Stimulated activated memory B cell treated with anti-CD40 and anti-IgM and Interleukin-4, amounts not matched to agents 10 μg/mL and 1 μg/mL and 100 μg/mL, for 72 hours (primary cell): ENCODE data around the gene NOTCH2.
A peak's percentile ranks its signal among the peaks of the same experiment; 100 is the strongest.
"Not testable (repeated sequence)": the region's sequence is repeated elsewhere in the genome, so short reads cannot be mapped to it uniquely, and the experiment has no call there.

Experiments
- ATAC-seq: fragments of 150-1000 bp; cut with Tn5 transposase; 2 replicates; pipeline ENCODE4 v1.10.0; 2021
- H3K27ac Mint-ChIP-seq: one replicate; pipeline ENCODE4 v1.8.0; 2022; ENCODE audit warnings: mild to moderate bottlenecking, mixed read lengths
- H3K27me3 Mint-ChIP-seq: one replicate; pipeline ENCODE4 v1.8.0; 2022; ENCODE audit warnings: mixed read lengths
- H3K36me3 Mint-ChIP-seq: one replicate; pipeline ENCODE4 v1.8.0; 2022; ENCODE audit warnings: mixed read lengths
- H3K4me1 Mint-ChIP-seq: one replicate; pipeline ENCODE4 v1.8.0; 2022; ENCODE audit warnings: mixed read lengths
- H3K4me3 Mint-ChIP-seq: one replicate; pipeline ENCODE4 v1.8.0; 2022; ENCODE audit warnings: mild to moderate bottlenecking, moderate library complexity, mixed read lengths
- H3K9me3 Mint-ChIP-seq: one replicate; pipeline ENCODE4 v1.8.0; 2022; ENCODE audit warnings: mixed read lengths

The NOTCH2 gene

DNA sequence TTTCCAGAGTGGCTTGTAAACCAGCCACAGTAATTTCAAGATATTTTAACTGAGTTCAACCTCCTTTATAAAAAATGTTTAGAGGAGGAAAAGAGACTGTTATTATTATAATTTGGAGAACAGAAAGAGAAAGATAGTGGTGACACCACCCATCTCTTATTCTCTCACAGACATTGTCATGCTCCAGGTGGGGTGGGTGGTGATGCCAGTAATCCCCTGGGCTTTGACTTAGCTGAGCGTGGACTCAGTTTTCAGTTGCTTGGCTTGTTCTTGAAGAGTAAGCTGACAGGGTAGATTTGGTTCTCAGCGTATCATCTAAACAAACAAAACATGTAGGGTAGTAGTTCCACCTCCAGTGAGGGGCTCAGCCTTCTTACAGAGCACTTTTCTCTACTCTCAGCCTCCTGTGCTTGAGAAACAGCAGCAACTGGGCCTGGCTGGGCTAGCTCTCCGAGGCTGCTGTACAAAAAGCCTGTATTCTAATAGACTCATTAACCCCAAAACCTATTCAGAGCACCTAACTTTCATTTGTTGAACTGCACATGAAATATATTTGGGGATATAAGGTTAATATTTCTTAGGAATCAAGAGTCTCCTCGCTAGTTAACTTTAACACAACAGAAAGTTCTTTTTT is 24.2 kb upstream of the NOTCH2 start:
- peak; percentile 99 for ATAC-seq
- H3K9me3 Mint-ChIP-seq, H3K4me3 Mint-ChIP-seq, H3K36me3 Mint-ChIP-seq, H3K27ac Mint-ChIP-seq, H3K27me3 Mint-ChIP-seq: not testable (repeated sequence)
- peaks cover 17% of the 10 kb centered on the region for H3K4me1 Mint-ChIP-seq

DNA sequence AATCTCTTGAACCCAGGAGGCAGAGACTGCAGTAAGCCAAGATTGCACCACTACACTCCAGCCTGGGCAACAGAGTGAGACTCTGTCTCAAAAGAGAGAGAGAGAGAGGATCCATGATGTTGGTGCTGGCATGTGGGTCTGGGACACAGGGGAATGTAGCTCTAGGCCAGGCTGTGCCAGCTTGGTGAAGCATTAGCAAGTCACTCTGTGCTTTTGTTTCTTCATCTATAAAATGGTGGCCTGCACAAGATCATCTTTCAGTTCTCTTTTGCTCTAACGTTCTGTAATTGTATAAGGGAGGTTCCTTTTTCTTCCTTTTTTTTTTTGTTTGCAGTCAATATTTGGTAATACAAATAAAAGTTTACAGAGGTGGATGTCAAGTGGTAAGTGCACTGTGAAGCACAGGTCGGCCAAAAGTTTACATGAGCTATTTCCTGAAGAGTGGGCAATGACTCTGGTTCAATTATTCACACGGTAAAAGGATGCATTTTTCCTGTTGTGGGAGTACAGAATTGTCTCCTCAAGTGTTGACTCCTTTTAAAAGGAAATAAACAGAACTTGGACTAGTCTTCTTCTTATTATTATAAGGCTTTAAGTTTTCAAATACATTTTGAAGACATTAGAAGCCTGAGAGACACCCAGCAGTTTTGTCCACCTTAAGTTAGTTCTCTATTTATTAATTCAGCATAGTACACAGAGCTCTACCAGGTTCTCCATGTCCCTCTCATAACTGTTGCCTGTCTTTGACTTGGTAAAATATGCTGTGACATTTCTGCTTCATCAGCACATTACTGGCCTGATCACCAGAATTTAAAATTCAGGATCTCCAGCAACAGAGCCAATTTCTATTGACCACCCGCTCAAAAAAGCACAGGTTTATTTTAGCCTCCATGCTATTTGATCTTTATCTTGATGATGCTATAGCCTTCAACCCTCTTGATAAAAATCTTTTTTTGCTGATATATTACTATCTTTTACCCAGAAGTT is 23.1 kb upstream of the NOTCH2 start:
- not testable (repeated sequence) for H3K36me3 Mint-ChIP-seq, H3K9me3 Mint-ChIP-seq, ATAC-seq, H3K4me3 Mint-ChIP-seq, H3K27me3 Mint-ChIP-seq
- Mint-ChIP-seq H3K27ac (peak overlapping the region; percentile 49), H3K4me1 (peaks cover 17% of the 10 kb centered on the region)

DNA sequence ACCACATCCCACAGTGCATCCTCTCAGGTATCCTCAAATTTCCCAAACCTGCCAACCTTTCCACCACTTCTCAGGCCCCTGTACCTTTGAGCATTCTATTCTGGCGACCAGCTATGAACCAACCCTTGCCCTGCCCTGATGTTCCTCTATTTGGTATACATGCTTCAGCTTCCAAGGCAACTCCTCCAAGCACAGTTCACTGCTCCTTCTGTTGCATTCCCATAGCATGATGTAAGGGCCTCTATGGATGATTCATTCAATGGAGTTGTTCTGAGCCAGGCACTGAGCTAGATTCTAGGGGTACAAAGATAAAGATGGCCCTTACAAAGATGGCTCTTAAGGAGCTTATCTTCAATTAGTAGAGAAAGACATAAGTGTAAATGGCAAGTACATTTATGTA is 21.4 kb upstream of the NOTCH2 start:
- peaks cover 12% of the 10 kb centered on the region for H3K4me1 Mint-ChIP-seq
- H3K27me3 Mint-ChIP-seq, ATAC-seq, H3K36me3 Mint-ChIP-seq, H3K4me3 Mint-ChIP-seq, H3K9me3 Mint-ChIP-seq: not testable (repeated sequence)
- peak overlapping the region; percentile 66 for H3K27ac Mint-ChIP-seq

DNA sequence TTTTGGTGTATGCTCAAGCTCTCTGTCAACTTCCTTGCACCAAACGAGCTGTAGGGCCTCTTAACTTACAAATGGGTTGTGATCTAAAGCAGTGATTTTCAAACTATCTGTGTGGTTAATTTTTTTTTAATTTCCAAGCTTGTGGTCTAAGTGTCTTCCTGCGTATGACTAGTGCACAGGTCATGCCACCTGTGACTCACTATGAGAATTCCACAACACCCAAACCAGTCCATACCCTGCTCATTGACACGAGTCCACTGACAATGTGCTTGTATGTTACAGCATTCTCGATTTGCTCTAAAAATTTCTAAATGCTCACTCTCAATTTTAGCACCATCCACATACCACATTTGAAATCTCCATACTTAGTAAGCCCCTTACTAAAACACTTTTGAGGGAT is 18.5 kb upstream of the NOTCH2 start:
- H3K27me3 Mint-ChIP-seq, H3K9me3 Mint-ChIP-seq, H3K36me3 Mint-ChIP-seq, H3K4me3 Mint-ChIP-seq: not testable (repeated sequence)
- peak; percentile 99 for ATAC-seq
- Mint-ChIP-seq H3K4me1 (peaks cover 12% of the 10 kb centered on the region), H3K27ac (peak overlapping the region; percentile 51)

DNA sequence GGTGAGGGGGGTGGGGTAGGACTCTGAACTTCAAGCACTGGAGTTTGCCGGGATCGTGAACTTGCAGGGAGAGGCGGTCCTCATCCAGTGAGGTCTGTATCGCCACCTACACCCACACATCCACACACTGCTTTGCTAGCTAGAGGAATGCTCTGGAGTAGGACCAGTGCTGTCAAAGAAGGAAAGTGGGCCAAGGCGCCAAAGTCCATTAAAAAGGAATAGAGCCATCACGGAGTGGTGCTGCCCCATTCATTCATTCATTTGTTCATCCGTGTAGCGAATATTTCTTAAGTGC is 405 bp upstream of the NOTCH2 start:
- not testable (repeated sequence) for H3K27ac Mint-ChIP-seq, H3K4me3 Mint-ChIP-seq, H3K4me1 Mint-ChIP-seq, ATAC-seq, H3K9me3 Mint-ChIP-seq, H3K27me3 Mint-ChIP-seq, H3K36me3 Mint-ChIP-seq

DNA sequence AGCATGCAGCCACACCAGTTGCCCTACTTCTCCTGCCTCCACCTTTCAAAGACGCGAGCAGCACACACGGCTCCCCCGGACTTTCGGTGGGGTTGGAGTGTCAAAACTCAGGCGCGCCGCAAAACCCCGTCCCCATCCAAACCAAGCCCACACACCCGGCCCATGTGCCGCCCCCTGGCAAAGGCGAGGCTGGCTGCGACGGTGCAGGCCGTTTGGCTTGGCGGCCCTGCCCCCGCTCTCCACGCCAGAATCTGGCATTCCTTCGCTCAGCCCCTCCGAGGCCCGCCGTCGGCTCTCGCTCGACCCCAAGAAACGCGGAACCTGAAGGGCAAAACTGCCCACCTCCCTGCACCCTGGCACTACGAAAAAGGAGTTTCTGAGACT is 787 bp downstream of the NOTCH2 start:
- not testable (repeated sequence) for H3K36me3 Mint-ChIP-seq, ATAC-seq, H3K27ac Mint-ChIP-seq, H3K4me1 Mint-ChIP-seq, H3K9me3 Mint-ChIP-seq, H3K27me3 Mint-ChIP-seq
- peak overlapping the region; percentile 76 for H3K4me3 Mint-ChIP-seq

DNA sequence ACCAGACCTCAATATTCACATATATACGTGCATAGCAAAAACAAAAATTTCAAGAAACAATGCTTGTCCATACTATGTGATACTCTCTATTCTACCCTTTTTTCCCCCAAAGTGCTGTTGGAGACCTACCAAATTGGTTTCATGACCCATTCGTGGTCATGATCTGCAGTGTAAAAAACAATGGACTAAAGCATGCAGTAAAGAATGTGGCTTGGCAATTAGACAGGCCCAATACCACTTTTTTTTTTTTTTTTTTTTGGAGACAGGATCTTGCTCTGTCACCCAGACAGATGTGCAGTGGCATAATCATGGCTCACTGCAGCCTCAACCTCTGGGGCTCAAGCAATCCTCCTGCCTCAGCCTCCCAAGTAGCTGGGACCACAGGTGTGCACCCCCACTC is 21.3 kb downstream of the NOTCH2 start:
- ATAC-seq, H3K4me1 Mint-ChIP-seq, H3K27ac Mint-ChIP-seq, H3K4me3 Mint-ChIP-seq, H3K36me3 Mint-ChIP-seq, H3K9me3 Mint-ChIP-seq, H3K27me3 Mint-ChIP-seq: not testable (repeated sequence)

DNA sequence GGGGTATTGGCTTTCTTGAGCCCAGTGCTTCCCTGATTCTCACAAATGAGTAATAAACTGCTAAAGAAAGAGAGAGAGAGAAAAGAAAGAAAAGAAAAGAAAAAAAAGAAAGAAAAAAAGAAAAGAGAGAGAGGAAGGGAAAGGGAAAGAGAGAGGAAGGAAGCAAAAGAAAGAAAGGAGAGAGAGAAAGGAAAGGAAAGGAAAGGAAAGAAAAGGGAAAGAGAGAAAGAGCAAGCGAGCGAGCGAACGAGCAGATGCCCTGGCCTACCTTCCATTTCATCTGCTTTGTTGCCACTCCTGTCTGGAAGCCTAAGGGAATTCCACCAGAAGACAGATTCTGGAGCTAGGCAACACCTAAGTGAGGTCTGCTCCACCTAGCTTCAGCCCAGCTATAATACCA is 27.7 kb downstream of the NOTCH2 start:
- not testable (repeated sequence) for H3K4me3 Mint-ChIP-seq, H3K27me3 Mint-ChIP-seq, H3K27ac Mint-ChIP-seq, H3K9me3 Mint-ChIP-seq, ATAC-seq, H3K36me3 Mint-ChIP-seq, H3K4me1 Mint-ChIP-seq

DNA sequence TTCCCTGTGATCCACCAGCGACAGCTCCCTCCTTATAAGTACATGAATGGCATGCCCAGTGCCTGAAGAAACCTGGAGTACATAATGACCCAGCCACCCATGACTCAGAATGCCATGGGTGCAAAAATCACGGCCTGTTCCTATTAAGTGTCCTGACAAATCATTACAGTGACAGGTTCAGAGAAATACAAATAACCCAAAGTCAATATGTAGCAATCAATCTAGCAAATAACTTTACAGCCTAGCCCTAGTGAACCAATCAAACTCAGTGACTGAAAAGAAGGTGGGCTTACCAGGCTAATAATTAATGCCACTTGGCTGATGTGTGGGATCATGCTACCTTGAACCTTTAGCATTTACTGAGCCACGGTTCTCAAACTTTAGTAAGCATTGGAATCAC is 37.2 kb downstream of the NOTCH2 start:
- H3K27ac Mint-ChIP-seq, ATAC-seq, H3K36me3 Mint-ChIP-seq, H3K4me1 Mint-ChIP-seq, H3K9me3 Mint-ChIP-seq, H3K4me3 Mint-ChIP-seq, H3K27me3 Mint-ChIP-seq: not testable (repeated sequence)

DNA sequence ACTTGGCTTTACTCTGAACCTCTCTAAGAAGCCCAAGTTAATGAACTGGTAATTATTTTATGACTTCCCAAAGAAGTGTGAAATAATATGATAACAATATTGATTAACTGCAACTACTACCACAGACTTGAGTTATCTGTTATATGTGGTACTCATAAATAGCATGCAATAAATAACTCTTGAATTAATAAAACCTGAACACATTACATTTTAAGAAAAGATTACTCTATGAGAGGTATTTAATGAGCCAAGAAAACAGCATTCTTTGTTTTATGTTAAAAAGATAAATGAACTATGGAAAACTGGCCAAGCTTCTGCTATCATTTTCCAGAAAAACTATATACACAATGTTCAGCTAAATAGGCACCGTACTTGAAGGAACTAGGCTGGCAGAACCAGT is 45.7 kb downstream of the NOTCH2 start:
- H3K4me3 Mint-ChIP-seq, H3K27me3 Mint-ChIP-seq, H3K4me1 Mint-ChIP-seq, ATAC-seq, H3K9me3 Mint-ChIP-seq, H3K27ac Mint-ChIP-seq, H3K36me3 Mint-ChIP-seq: not testable (repeated sequence)

DNA sequence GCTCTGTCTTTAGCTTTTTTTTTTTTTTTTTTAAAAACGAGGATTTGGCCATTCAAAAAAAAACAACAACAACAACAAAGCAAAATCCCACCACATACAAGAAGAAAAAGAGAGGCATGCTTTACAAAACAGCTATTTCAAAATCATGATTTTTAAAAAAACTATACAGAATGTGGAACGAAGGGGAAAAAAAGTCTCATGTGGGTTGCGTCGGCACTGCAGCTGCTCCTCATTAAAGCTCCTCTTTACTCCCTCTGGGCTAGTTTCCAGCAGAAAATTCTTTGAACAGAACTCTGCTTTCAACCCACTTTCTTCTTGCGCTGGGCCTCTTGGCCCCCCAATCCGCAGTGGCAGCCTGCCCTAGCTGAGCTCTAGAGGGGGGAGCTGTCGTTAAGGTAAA is 54.5 kb downstream of the NOTCH2 start:
- not testable (repeated sequence) for H3K27me3 Mint-ChIP-seq, ATAC-seq, H3K4me1 Mint-ChIP-seq, H3K36me3 Mint-ChIP-seq, H3K4me3 Mint-ChIP-seq, H3K9me3 Mint-ChIP-seq, H3K27ac Mint-ChIP-seq

DNA sequence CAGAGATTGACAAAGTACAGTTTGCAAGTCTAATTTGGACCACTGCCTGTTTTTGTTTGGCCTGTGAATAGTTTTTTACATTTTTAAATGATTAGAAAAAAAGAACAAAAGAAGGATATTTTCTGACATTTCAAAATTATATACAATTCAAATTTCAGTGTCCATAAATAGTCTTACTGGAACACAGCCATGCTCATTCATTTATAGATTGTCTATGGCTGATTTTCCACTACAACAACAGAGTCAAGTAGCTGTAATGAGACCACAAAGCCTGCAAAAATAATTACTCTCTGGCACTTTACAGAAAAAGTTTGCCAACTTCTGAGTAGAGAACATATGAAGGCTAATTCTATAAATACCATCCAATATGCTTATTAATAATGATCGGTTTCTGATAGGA is 61.1 kb downstream of the NOTCH2 start:
- not testable (repeated sequence) for ATAC-seq, H3K36me3 Mint-ChIP-seq

DNA sequence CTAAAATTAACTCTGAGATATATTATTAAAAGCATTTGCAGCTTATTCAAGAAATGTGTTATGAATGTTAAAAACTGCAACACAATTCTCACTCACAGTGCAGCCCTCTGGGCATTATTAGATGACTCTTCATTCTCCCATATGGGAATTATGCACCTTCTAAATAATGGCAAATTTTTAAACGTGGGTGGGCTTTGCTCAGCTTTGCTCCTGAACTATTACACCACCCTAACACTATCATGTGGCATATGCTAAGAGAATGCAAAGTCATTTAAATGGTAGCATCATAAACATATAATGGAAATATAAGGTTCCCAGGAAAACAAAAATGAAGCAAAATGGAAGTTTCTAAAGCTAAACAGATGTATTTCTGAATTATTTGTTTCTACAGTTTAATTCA is 61.6 kb downstream of the NOTCH2 start:
- not testable (repeated sequence) for H3K27ac Mint-ChIP-seq, H3K4me1 Mint-ChIP-seq, H3K9me3 Mint-ChIP-seq, H3K36me3 Mint-ChIP-seq, H3K4me3 Mint-ChIP-seq, ATAC-seq, H3K27me3 Mint-ChIP-seq

More for the DNA sequence above, 61.1 kb downstream of the NOTCH2 start:
- H3K4me3 Mint-ChIP-seq, H3K4me1 Mint-ChIP-seq, H3K9me3 Mint-ChIP-seq, H3K27ac Mint-ChIP-seq, H3K27me3 Mint-ChIP-seq: not testable (repeated sequence)

DNA sequence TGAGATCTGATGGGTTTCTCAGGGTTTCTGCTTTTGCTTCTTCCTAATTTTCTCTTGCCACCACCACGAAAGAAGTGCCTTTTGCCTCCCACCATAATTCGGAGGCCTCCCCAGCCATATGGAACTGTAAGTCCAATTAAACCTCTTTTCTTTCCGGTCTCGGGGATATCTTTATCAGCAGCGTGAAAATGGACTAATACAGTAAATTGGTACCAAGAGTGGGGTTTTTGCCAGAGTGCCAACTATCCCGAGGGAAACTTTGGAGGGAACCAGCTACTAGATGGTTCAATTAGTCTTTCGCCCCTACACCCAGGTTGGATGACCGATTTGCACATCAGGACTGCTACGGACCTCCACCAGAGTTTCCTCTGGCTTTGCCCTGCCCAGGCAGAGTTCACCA is 68.4 kb downstream of the NOTCH2 start:
- H3K9me3 Mint-ChIP-seq, H3K27me3 Mint-ChIP-seq, H3K27ac Mint-ChIP-seq, ATAC-seq, H3K4me3 Mint-ChIP-seq: not testable (repeated sequence)
- Mint-ChIP-seq H3K4me1 (peaks cover 10% of the 10 kb centered on the region), H3K36me3 (peaks cover 20% of the 10 kb centered on the region)

DNA sequence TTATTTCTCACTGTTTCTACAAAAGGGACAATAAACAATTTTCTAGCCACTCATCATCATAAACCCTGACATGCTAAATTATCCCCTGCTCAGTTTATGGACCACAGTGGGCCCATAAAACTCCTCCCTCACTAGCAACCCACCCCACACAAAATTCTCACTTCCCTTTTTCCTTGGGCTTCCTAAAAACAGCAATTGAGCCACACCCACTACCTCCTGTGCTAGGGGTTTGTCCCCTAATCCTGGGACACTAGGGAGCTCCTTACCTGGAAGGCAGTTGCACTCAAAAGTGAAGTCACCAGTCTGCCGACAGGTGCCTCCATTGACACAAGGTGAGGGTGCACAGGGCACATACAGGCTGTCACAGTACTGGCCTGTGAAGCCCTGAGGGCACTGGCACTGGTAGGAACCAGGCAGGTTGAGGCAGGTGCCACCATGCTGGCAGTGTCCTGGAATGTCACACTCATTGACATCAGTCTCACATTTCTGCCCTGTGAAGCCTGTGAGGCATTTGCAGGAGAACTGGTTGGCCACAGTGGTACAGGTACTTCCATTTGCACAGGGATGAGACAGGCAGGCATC is 72.6 kb downstream of the NOTCH2 start:
- not testable (repeated sequence) for H3K27me3 Mint-ChIP-seq
- peaks cover 15% of the 10 kb centered on the region for H3K36me3 Mint-ChIP-seq

DNA sequence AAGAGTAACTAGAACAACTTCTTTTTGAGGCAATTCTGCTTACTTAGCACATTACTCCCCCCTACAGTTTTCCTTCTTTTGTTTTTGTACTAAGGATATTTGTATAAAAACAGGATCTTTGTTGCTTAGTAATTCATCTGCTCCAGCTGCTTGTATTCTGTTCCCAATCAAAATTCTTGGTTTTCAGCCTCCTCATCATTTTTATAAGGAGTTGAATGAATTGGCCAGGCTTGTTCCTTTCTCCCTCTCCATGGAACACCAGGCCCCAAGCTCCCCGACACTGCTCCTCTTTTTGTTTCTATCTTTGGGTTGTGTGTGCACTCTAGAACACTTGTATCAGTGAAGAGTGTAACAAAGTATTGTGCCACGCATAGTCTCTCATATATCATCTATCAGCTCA is 73.5 kb downstream of the NOTCH2 start:
- Mint-ChIP-seq H3K4me1 (peaks cover 11% of the 10 kb centered on the region), H3K36me3 (peaks cover 15% of the 10 kb centered on the region)
- not testable (repeated sequence) for H3K27ac Mint-ChIP-seq, H3K4me3 Mint-ChIP-seq, H3K27me3 Mint-ChIP-seq, H3K9me3 Mint-ChIP-seq, ATAC-seq

More for the DNA sequence above, 72.6 kb downstream of the NOTCH2 start:
- H3K4me3 Mint-ChIP-seq, H3K27ac Mint-ChIP-seq, ATAC-seq, H3K9me3 Mint-ChIP-seq: not testable (repeated sequence)
- peaks cover 11% of the 10 kb centered on the region for H3K4me1 Mint-ChIP-seq
